Fibroblast of lung (primary cell): ENCODE measurements around the gene ITPR2.

Experiments
- CTCF ChIP-seq, 2 donors: IDR thresholded peaks in 1 of 2; conservative IDR thresholded peaks in 1 of 2; 1 replicate in 1 of 2; 2 replicates in 1 of 2; pipeline ENCODE4 v1.5.1; 2011 to 2012; ENCODE audit warnings: low read length in 2 of 2, control low read depth in 1 of 2, inconsistent platforms in 1 of 2, low read depth in 1 of 2, mild to moderate bottlenecking in 1 of 2
- EZH2 ChIP-seq: IDR thresholded peaks from 2 replicates; pipeline ENCODE4 v1.5.1; 2012; ENCODE audit warnings: low read length, control low read depth, mild to moderate bottlenecking; ENCODE audit errors: missing control alignments

DNA sequence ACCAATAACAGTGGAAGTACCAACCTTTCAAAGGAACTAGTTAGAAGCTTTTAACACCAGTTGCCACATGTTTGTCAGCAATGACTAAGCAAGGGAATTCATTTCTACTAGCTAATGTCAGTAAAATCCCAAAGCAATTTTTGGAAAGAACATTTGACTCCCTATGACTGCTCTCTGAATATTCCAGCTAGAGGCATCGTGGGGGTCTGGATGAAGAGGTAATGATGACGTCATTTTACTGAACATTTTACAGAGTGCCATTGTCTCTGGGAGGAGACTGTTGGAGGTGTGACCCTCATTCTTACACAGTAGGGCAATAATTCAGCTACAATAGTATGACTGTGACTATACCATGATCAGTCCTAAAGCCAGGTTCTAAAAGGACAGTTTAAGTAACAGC, 204.8 kb downstream of the ITPR2 start:
- TF ChIP-seq CTCF (conservative IDR thresholded peaks at IDR 0.05 in 1 of 2, IDR thresholded peaks at IDR 0.05 in 1 of 2; ENCODE audit: low read depth in 1 of 2, low read length in 2 of 2) (no peak), EZH2 (no peak)
